Stimulated activated CD8-positive, alpha-beta memory T cell treated with anti-CD3 and anti-CD28 coated beads, Interleukin-12 subunit alpha, Interleukin-12 subunit beta, amount 100 ng/mL, for 24 hours (primary cell): Measurements from ENCODE around the gene KIF6.

Source experiments
- DNase-seq: peaks from one replicate; pipeline ENCODE4 v3.0.0-alpha.2; 2020; ENCODE audit errors: extremely low read depth

KIF6 gene

DNA sequence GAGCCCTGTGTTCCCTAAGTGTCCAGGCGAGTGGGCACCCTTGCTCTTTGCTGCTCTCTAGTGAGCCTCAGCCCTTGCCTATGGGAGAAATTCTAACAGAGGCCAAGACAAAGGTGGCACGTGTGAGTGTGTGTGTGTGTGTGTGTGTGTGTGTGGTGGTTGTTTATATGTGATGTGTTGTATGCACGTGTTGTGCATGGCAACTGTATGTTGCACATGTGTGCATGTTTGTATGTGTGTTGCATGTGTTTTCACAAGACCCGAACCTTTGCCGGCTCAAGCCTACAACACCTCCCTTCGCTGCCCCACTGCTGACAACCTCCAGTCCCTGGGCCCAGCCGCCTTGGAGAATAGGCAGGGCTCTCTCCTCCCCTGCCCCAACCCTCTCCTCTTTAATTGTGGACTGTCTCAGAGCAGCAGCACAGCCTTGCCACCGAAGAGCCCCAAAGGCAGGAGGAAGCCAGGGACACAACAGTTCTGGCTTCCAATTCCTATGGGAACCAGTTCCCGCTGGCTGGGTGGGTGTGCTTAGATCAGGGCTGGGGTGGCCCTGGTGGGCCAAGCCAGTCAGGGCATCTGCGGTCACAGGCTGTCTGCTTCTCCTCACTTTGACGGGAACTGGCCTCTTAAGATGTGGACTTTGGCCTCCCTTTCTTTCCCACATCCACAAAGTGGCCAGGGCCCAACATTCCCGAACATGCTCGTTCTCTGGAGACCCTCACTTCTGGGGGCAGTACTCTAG lies 405.4 kb downstream of the KIF6 start:
- no peak for DNase-seq

DNA sequence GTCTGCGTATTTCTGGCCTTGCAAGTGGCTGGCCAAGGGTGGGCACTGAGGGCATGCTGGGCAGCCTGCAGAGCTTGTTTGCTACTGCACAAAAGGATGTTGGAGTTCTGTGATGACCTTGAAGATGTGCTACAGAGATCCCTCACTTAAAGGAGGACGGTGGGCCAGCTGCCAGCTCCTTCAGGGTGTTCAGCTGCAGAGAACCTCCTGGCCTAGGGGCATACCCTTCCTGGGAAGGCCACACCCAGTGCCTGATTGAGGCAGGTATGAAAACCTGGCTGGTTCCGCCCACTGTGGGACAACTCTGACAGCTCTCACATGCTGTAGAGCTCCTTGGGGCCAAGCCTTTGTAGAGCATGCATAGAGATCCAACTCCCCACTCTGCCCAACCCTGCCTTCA lies 408.0 kb downstream of the KIF6 start:
- DNase-seq = no peak

DNA sequence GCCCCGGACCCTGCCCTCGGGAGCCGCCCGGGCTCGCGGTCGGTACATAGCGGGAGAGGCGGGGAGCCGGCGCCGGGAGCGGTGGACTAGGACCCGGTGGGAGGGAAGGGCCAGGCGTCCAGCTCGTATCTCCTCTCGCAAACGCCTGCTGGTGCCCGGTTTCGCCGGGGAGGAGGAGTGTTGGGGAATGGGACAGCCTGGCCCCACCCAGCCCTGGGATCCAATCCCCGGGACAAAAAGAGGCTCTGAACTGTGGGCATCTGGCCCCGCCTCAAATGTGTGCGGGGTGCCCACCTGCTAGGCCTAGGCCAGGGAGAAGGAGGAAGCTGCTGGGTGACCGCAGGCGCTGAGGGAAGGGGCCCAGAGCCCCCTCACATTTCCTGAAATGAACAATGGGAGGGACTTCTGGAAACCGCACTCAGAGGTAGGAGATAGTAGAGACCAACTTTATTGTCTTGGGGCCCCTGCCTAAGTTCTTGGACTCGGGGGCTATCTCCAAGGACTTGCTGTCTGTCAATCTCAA lies 410.9 kb downstream of the KIF6 start, which contains the start of gene KCNK17:
KCNK17 (minus strand) TSS at position 147 of the 523 bp plus-strand sequence; CDS start at position 48, 99 bp downstream.
- DNase-seq = no peak

DNA sequence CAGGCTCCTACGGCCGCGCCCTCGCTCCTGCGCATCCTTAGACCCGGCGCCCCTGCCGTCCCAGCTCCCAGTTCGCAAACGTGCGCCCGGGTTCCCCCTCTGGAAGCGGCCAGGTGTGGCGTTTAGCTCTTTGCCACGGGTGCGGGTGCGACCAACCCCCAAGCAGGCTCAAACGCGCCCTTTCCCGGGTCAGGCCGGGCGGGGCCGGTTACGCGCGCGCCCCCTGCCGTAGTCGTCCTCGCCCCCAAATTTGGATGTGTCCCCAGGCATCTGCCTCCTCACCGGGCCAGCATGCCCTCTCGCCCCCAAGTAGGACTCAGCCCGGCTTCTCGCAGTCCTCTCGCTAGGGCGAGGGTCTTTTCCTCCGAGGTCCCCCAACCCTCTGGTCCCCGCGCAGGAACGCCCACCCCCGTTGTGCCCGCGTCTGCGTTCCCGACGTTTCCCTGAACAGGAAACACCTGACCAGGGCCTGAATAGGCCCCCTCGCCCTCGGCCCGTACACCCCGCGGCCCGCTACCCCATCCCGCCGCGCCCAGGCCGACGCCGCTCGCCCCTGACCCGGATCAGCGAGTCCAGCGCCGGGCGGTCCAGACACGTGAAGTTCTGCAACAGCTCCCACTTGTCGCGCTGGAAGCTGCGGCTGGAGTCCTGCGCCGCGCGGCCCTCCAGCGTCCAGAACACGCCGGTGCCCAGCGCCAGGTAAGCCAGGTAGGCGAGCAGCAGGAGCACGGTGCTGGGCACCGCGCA lies 411.5 kb downstream of the KIF6 start:
- no peak for DNase-seq

DNA sequence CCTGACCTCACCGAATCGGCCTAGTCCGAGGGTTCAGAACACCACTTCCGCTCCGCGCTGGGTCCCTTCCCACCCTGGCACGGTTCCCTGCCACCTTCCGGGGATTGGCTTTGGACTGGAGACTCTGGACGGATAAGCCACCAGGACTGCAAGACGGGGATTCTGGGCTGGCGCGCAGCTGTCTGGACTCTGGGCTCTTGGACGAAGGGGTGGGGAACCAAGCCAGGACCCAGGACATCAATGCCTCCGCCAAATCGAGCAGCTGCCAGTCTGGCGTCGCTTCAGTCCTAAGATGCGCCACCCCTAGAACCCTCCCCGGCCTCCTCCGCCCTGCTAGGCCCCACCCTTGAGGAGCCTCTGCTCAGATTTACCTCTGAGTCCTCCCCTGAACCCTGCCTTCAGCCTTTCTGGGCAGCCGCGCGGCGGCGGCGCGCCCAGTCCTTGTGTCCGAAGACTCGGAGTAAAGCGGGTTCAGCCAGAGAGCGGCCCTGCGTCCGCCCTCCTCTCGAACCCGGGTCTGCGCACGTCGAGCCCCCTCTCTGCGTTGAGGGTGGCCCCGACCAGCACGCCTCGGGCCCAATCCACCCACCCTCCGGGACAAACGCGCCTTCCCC lies 412.2 kb downstream of the KIF6 start:
- no peak for DNase-seq

DNA sequence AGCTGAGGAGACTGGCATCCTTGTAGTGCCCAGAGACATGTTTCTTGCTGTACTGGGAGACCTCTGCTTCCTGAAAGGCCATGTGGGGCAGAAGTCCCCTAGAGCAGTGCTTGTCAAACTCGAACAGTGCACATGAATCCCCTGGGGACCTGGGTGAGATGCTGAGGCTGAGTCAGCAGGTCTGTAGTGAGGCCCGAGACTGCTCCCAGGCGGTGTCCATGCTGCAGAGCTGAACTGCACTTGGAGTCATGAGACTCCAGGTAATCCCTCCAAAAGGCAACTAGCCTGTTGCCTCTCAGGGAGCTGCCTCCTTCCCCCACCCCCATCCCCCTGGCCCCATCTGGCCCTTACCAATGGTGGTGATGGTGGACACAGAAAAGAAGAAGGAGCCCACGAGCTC lies 414.7 kb downstream of the KIF6 start:
- DNase-seq = no peak

DNA sequence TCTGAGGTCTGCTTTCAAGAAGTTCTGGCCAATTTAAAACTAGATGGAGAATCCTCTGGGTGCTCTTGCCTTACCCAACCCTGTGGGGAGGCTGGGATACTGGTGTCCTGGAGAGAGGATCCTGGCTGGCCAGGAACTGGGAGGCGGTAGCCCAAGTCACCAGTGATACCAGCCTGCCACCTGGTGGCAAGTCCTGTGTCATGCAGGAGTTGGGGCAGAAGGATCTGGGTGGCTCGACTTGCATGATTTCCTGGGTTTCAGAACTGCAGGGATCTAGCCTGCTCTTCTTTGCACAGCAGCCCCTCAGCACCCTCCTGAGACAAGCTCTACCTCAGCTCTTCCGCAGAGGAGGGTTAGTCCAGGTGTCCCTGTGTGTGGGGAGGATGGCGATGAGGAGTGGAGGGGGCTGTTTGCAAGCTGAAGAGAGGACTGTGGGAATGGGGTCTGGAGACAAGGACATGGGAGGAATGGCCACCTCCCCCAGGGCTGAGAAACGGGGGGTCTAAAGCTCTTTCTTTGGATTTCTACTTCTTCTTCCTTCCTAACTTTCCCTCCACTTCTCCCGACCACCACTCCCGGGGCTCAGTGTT lies 415.2 kb downstream of the KIF6 start:
- peak; percentile 15 for DNase-seq

DNA sequence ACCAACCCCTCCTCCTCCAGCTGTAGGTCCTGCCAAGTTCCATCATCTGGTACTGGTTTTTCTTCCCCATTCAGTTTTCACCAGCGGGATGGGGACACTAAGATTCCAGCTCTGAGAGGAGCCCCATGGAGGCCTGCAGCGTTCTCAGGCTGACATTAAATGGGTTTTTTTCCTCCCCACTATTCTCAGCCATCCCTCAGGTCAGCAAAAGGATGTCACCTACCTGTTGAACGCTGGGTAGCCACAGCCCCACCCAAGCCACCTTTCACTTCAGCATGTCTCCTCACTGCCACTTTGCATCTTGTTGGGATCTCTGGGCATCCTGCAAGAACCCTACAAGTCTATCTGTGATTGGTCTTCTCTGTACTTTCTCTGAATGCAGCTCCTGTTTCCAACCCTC lies 417.7 kb downstream of the KIF6 start:
- no peak for DNase-seq

DNA sequence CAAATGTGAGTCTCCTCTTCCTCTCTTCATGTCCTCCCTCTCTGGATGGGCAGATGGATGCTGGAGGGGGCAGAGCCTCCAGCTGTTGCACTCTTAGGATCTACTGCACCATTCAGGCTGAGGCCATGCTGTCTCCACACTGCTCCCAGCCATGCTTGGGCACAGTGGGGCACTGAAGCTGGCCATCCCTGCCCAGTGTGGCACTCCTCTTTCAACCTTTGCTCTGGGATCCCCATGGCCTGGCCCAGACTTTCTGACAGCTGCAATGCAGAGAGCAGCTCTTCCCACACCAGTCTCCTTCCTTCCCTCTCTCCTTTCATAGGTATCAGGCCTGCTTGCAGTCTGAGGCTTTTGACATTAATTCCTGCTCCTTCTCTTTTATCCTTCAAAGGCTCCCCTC lies 420.3 kb downstream of the KIF6 start:
- no peak for DNase-seq

DNA sequence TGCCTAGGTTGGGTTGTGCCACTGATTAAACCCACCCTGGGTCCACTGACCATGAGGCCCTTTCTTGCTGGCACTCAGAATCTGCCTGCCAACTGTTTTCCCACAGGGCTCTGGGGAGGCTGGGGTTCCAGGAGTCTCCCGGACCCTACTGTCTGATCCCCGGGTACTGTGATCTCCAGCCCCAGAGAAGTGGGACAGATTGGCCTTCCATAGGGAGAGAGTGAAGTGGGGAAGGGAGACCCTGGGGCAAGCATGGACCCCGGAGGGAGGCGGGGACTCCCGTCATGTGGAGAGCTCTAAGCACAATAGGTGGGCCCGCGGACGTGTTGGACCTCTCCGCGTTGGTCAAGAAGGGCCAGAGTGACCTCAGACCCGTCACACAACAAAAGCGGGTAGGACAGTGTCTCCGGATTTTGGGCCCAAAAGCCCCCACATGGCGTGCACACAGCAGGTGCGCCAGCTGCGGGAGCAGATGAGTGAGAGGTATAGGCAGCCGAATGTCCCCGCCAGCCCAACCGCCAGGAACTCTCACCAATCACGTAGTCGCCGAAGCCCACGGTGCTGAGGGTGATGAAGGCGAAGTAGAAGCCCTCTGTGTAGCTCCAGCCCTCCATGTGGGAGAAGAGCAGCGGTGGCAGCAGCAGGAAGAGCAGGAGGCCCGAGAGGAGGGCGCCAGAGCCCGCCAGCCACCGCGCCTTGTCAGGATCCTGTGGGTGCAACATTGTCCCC lies 421.6 kb downstream of the KIF6 start:
- DNase-seq = no peak

DNA sequence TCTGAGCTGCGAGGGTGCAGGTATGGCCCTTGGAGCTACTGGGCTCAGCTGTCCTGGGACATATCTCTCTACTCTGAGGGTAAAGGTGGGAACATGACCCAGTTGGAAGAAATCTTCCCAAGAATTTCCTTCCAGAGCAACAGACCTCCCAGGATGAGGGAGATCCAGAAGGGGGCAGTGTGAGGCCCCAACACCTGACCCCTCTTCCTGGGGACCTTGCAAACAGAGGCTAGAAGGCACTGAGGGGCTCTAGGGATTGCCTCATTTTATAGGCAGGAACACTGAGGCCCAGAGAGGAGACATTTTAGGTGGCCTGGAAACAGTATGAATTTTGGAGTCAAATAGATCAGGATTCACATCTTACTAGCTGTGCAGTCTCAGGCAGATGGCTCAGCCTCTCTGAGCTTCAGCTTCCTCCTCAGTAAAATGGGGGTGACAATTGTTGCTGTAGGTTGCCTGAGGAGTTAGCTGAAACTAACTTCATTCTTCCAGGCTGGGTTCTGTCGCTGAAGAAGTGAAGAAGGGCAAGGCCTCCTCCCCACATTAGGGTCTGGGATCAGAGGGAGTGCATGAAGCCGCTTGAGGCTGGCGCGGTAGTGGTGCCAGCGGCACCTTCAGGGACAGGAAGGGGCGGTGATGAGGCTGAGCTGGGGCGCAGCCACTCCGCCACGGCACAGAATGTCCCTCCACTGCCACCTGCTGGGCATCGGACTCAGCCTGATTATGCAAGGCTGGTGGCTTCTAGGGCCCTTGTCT lies 422.4 kb downstream of the KIF6 start:
- peak; percentile 61 for DNase-seq

DNA sequence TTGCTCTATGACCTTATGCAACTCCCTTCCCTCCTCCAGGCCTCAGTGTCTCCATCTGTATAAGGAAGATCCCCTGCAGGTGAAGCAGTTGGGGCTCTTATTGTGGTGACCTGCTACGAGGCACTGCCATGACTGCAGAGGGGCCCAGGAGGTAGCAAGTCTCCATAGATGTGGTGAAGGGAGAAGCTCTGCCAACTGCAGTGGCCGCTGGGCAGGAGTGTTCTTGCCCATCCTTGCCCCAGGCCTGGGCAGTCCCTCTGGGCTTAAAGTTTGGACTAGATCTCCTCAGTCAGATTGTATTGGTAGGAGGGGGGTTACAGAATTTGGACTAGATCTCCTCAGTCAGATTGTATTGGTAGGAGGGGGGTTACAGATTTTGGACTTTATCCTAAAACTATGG lies 423.2 kb downstream of the KIF6 start:
- no peak for DNase-seq

DNA sequence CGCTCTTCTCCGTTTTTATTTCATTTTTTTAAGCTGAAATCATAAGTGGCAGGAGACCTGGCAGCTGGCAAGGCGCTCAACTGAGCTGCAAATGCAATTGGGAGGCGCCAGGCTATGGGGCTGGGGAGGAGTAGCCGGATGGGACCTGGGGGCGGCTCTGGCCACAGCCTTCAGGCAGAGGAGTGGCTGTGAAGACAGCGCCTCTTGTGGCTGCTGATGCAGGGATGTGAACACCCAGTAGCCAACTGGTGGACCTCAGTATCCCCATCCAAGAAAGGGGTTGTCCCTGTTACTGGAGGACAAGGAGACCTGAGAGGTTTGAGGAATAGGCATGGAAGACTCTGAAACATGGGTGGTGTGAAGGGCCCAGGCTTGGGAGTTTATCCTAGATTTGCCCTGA lies 423.6 kb downstream of the KIF6 start:
- DNase-seq = no peak

DNA sequence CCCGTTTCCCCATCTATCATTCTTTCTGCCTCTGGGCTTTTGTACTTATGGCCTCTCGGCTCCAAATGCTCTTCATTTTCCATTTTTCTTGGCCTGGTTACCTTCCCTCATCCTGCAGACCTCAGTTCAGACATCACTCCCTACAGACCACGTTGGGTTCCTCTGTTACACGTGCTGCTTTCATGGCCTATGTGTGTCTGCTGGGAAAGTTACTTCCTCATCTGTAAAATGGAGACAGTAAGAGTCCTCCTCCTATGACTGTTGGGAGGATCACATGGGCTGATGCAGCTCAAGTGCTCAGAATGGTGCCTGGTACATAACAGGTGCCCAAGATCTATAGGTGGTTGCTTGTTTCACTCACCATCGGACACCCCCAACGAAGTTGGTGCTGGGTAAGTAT lies 424.5 kb downstream of the KIF6 start:
- DNase-seq = no peak

DNA sequence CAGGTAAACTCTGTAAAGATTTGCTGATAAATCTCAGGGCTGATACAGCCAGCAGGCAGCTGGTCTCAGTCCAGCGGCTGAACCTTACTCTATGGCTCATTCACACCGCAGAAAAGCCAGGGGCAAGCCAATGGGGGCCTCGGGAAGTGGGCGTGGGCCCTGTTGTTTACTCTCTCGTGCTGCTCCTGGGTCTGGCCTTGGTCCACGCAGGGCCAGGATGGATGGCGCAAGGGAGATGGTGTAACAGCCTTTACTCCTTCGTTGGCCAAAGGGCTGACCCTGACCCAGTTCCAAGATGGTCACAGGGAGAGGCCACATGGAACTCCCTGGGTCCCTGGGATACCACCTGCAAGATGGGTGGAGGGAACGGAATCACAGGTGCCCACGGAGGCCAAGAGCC lies 427.1 kb downstream of the KIF6 start:
- no peak for DNase-seq

DNA sequence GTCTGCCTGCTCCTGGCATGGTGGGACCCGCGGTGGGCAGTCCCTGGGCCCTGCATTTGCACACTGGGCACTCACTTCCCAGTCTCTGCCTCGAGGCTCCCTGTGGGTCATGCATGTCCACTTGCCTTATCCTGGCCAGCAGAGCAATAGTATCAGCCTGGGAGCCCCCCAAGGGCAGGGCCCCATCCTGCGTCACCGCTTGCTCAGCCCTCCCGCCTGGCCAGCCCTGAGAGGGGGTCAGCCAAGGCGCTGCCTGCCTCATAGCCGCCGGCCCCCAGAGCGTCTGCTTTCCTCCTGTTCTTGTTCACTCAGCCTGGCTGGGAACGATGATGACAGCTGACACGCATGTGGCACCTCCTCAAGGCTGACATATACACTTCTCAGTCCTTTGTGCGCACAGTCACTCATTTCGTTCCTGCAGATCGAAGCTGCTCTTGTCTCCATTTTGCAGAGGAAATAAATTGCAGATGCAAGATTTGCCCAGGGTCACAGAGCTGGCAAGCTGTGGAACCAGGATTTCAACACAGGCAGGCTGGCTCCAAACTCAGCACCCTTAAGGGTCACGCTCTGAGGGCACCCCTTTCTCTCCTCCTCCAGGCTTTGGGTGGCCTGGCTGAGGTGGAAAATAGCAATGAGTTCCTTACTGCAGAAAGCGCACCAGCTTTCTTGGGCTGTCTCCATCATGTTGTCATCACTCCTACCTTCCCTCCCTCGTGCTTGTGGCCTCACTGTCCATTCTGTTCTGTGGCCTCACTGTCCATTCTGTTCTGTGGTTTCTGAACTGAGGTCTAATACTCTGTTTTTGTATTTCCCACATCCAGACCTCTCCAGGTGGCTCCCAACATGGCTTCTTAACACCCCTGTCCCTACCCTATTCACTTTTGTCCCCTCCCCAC lies 428.2 kb downstream of the KIF6 start:
- no peak for DNase-seq

DNA sequence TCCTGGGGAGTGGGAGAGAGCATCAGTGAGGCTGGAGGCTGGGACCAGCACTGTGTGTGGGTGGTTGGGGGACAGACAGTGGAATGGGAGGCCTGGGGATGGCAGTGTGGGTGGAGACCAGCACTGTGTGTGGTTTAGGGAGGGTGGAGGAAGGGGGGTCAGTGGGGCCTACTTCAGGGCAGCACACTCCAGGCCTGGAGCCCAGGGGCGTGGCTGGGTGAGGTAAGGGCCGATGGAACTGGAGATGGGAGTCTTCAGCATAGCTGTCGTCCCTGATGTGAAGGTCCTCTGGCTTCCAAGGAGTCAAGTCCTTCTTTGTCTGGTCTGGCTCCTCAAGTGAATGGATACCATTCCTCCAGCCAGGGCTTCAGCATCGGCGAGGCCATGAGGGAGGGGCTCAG lies 429.6 kb downstream of the KIF6 start:
- no peak for DNase-seq

DNA sequence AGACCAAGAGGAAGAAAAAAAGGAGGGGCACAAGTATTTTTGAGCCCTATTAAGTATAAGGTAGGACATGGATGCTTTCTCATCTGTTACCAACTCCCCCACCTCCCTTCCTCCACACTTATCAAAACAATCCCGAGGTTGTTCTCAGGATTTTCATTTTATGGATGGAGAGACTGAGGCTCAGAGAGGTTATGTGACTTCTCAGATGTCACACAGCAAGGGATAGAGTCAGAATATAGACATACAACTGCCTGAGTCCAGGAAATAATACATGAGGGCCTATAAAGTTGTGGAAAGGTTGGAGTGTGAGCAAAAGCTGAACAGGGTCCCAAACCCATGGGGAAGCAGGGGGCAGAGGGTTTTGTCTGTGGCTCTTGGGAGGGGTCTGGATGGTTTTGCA lies 430.3 kb downstream of the KIF6 start:
- DNase-seq = no peak

DNA sequence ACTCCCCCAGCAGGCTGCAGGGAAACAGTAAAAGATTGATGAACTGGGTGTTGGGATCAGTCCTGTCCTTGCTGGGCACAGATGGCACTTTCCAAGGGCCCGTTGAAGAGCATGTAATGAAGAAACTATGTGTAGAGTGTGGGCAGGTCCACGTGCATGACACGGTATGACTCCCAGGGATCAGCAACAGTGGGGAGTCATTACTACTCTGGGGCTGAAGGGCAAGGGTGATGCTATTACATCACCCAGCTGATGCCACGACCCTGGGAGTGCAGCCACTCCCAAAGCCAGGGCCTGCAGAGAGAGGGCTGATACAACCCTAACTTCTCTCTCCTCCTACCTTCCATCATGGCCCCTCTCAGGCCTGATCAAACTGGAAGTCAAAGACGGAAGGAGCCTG lies 431.1 kb downstream of the KIF6 start:
- no peak for DNase-seq

DNA sequence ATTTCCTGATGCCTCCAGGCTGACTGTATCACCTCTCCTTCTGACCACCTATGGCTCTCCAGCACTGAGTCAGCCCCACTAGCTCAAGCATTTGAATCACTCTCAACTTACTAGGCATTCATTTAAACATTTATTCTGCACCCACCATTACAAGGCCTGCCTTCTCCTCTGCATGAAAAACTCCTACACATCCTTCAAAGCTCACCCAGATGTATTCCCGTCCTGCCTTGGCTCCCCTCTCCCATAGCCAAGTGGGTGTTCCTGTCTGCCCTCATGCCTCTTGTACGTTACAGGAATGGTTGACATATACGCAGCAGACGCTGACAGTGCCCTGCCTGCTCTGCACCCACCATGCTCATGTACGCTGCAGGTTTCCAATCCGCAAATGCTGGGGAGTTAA lies 432.6 kb downstream of the KIF6 start:
- DNase-seq = no peak
